DOHH2 (cell line): ENCODE measurements around the gene EPHB4.

ENCODE experiments used
- H3F3A ChIP-seq: fragments of 200-600 bp; sonication (generic), shearing (Covaris generic); 2 replicates; pipeline ENCODE4 v1.6.0; 2016; ENCODE audit warnings: antibody characterized with exemption, mild to moderate bottlenecking; ENCODE audit not compliant: control insufficient read depth, insufficient read depth
- H3K27ac ChIP-seq: fragments of 200-600 bp; sonication (generic); 2 replicates; pipeline ENCODE4 v1.5.1; 2014; ENCODE audit warnings: low read depth, mild to moderate bottlenecking, low read length, moderate library complexity
- H3K27me3 ChIP-seq: fragments of 200-600 bp; sonication (generic); 2 replicates; pipeline ENCODE4 v1.6.1; 2014; ENCODE audit warnings: mild to moderate bottlenecking, low read length, mixed read lengths; ENCODE audit not compliant: control insufficient read depth
- H3K36me3 ChIP-seq: fragments of 200-600 bp; sonication (generic); 2 replicates; pipeline ENCODE4 v1.6.1; 2014; ENCODE audit warnings: mild to moderate bottlenecking, low read length, moderate library complexity, mixed read lengths; ENCODE audit not compliant: control insufficient read depth
- H3K4me1 ChIP-seq: fragments of 200-600 bp; sonication (generic); 2 replicates; pipeline ENCODE4 v1.6.1; 2014; ENCODE audit warnings: mild to moderate bottlenecking, low read length, mixed read lengths; ENCODE audit not compliant: control insufficient read depth
- H3K4me2 ChIP-seq: fragments of 200-600 bp; sonication (generic); 2 replicates; pipeline ENCODE4 v1.6.0; 2014; ENCODE audit warnings: mild to moderate bottlenecking, low read length, moderate library complexity
- H3K4me3 ChIP-seq: fragments of 200-600 bp; sonication (generic); 2 replicates; pipeline ENCODE4 v1.5.1; 2014; ENCODE audit warnings: mild to moderate bottlenecking, low read length, mixed read lengths
- H3K79me2 ChIP-seq: fragments of 200-600 bp; sonication (generic); 2 replicates; pipeline ENCODE4 v1.6.1; 2014; ENCODE audit warnings: mild to moderate bottlenecking, low read length, mixed read lengths; ENCODE audit not compliant: control insufficient read depth
- H3K9me2 ChIP-seq: fragments of 200-600 bp; sonication (generic); replicated peaks from 2 replicates; pipeline ENCODE4 v1.6.1; 2014; ENCODE audit warnings: mild to moderate bottlenecking, low read length, mixed read lengths; ENCODE audit not compliant: control insufficient read depth
- H3K9me3 ChIP-seq: fragments of 200-600 bp; sonication (generic); 2 replicates; pipeline ENCODE4 v1.6.1; 2014; ENCODE audit warnings: antibody characterized with exemption, low read length, mixed read lengths; ENCODE audit not compliant: control insufficient read depth, insufficient read depth
- H4K20me1 ChIP-seq: fragments of 200-600 bp; sonication (generic); 2 replicates; pipeline ENCODE4 v1.6.0; 2014; ENCODE audit warnings: low read depth, mild to moderate bottlenecking, antibody characterized with exemption, low read length, moderate library complexity; ENCODE audit not compliant: control insufficient read depth, insufficient read depth
- CTCF ChIP-seq: fragments of 200-600 bp; sonication (generic); IDR thresholded peaks from one replicate; pipeline ENCODE4 v1.5.1; 2014; ENCODE audit warnings: antibody characterized with exemption, mild to moderate bottlenecking, low read depth, low read length; ENCODE audit not compliant: poor library complexity, severe bottlenecking
- EZH2phosphoT487 ChIP-seq: fragments of 200-600 bp; sonication (generic); IDR thresholded peaks from 2 replicates; pipeline ENCODE4 v1.6.1; 2017; ENCODE audit warnings: borderline replicate concordance, mild to moderate bottlenecking, antibody characterized with exemption, low read length, moderate library complexity, mixed read lengths

Gene EPHB4

GRCh38 chr7:100865372-100865911 lies 38.1 kb upstream of the EPHB4 start:
- no peaks in the 10 kb centered on the region for H3K27me3 ChIP-seq
- H3K4me1 ChIP-seq = peaks cover 42% of the 10 kb centered on the region
- peaks cover 36% of the 10 kb centered on the region for H3K79me2 ChIP-seq
- TF ChIP-seq EZH2phosphoT487 (no peak), CTCF (peak; percentile 11)
- 0 out of 2 replicates have a peak, but pooled peaks cover 4% of the 10 kb centered on the region for H3F3A ChIP-seq
- H4K20me1 ChIP-seq = no peaks in the 10 kb centered on the region
- 0 out of 2 replicates have a peak overlapping the region, but pooled peaks have one; percentile 86 for H3K4me2 ChIP-seq
- H3K9me2 ChIP-seq = no peaks in the 10 kb centered on the region
- no peaks in the 10 kb centered on the region for H3K9me3 ChIP-seq
- H3K36me3 ChIP-seq = peaks cover 33% of the 10 kb centered on the region
- H3K27ac ChIP-seq = no peak overlapping the region
- H3K4me3 ChIP-seq = no peak overlapping the region

DNA sequence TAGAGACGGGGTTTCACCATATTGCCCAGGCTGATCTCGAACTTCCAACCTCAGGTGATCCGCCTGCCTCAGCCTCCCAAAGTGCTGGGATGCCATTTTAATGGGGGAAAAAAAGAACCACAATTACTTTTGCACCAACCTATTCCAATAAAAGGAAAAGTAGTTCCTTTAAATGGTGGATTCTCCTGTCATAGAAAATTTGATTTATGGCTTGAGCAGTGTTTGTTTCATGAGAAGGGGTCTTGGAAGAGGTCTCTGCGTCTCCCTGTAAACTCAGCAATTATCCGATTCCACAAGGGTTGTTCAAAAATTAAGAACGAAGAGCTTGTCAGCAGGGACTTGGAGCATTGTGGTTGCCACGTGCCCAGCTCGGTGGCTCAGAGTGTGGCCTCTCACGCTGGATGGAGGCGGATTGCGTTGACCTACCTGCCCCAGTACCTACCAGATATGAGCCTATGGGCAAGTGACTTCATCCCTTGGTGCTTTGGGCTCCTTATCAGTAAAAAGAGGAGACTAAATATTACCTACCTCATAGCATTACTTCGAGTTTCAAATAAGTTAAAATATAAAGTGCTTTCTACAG lies 37.0 kb upstream of the EPHB4 start:
- H3F3A ChIP-seq = 0 out of 2 replicates have a peak, but pooled peaks cover 4% of the 10 kb centered on the region
- no peaks in the 10 kb centered on the region for H4K20me1 ChIP-seq
- no peak overlapping the region for H3K27ac ChIP-seq
- TF ChIP-seq CTCF (no peak), EZH2phosphoT487 (no peak)
- H3K27me3 ChIP-seq = no peaks in the 10 kb centered on the region
- no peak overlapping the region for H3K4me3 ChIP-seq
- peaks cover 30% of the 10 kb centered on the region for H3K79me2 ChIP-seq
- peaks cover 34% of the 10 kb centered on the region for H3K36me3 ChIP-seq
- H3K9me2 ChIP-seq = no peaks in the 10 kb centered on the region
- H3K4me2 ChIP-seq = no peak overlapping the region
- H3K4me1 ChIP-seq = peaks cover 41% of the 10 kb centered on the region
- H3K9me3 ChIP-seq = no peaks in the 10 kb centered on the region

GRCh38 chr7:100863406-100863950 lies 36.2 kb upstream of the EPHB4 start:
- TF ChIP-seq CTCF (no peak), EZH2phosphoT487 (no peak)
- Histone ChIP-seq H3F3A (0 out of 2 replicates have a peak, but pooled peaks cover 4% of the 10 kb centered on the region), H4K20me1 (no peaks in the 10 kb centered on the region), H3K4me2 (no peak overlapping the region), H3K27ac (no peak overlapping the region), H3K79me2 (peaks cover 21% of the 10 kb centered on the region), H3K36me3 (peaks cover 28% of the 10 kb centered on the region), H3K4me3 (no peak overlapping the region), H3K9me2 (no peaks in the 10 kb centered on the region), H3K4me1 (peaks cover 33% of the 10 kb centered on the region), H3K9me3 (no peaks in the 10 kb centered on the region), H3K27me3 (no peaks in the 10 kb centered on the region)
